Stimulated activated naive CD4-positive, alpha-beta T cell (primary cell): ENCODE measurements around the gene RANBP3.
A peak's percentile ranks its signal among the peaks of the same experiment; 100 is the strongest.

ENCODE experiments used
- DNase-seq, 6 experiments: peaks; one replicate each; lab custom pipeline; 2025; lab: John Stamatoyannopoulos, UW

RANBP3 gene

DNA sequence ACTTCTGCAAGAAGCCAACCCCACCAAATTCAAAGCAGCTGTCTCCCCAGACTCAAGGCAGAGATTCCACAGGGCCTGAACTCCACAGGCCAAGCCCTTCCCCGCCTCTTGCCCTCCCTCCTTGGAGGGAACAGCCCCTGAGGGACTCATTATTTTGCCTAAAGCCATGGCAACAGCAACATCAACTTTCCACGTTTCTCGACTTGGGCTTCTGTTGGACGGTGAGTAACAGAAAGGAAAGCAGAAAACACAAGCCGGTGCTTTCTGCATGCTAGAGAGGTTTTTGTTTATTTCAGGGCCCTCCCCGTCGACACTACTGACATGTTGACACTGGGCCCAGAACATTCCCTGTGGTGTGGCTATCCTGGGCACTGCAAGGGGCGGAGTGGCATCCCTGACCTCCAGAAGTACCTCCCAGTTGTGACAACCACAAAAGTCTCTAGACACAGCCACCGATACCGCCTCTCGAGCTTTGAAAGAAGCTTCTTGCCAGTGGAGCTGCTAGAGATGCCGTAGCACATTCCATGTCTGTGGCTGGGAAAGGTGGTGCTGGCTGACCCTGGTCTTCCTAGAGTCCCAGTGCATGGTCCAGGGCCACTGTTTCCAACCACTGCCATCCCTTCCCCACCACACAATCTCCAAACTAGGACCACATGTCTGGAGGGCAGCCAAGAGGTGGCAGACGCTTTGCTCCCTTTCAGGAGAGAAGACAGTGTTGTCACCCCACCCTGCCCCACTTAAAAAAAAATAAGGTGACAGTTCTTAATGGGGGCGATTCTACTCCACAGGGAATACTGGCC, 51.1 kb downstream of the RANBP3 start:
- DNase-seq: no peak

DNA sequence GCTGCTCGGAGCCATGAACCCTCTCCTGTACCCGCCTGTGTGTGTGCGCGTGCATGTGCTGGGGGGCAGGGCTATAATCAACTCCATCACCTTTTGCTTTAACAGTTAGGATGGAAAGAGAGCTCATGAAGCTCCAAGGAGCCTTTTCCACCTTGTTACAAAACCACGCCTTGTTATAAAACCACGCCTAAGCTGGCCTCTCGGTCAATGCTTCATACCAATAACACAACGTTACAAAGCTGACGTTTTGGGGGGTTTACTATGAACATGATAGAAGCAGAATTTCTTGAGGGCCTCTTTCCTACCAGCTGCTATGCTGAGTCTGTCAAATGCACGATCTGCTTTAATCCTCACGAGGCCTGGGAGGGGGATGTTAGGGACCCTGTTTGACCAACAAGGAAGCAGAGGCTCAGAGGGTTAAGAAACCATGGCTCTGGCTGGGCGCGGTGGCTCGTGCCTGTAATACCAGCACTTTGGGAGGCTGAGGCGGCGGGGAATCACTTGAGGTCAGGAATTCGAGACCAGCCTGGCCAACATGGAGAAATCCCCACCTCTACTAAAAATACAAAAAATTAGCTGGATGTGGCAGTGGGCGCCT, 52.0 kb downstream of the RANBP3 start:
- no peak for DNase-seq

DNA sequence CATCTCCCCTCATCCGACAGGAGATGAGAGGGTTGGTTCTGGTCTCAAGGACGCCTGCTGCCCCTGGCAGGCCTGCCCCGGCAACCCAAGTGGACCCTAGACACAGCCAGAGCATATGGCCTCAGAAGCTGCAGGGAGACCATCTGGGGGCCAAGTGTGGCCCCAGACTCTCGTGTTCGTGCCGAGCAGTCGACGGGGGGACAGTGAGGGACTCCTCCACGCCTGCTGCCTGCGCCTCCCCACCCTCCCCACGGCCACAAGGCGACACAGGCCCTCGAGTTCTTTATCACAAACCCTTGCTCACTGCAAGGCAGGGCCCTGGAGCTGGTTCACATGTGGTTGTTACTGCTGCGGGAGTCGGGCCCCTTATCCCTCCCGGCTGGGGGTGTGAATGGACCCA, 54.6 kb downstream of the RANBP3 start:
- no peak for DNase-seq

DNA sequence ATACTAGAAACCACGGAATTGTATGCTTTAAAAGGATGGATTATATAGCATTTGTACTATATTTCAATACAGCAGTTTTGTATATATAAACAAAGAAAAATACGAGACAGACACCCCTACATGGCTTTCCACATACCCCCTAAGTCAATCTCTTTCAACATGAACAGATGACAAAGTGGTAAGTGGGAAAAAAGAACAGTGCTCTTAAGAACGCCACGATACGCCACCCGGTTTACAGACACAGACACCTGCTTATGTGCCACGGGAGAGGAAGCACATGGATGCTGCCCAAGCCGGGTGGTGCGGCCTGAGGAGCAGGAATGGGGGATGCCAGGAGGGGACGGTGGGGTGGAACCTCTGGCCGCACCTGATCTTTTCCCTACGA, 55.8 kb downstream of the RANBP3 start:
- DNase-seq: no peak

DNA sequence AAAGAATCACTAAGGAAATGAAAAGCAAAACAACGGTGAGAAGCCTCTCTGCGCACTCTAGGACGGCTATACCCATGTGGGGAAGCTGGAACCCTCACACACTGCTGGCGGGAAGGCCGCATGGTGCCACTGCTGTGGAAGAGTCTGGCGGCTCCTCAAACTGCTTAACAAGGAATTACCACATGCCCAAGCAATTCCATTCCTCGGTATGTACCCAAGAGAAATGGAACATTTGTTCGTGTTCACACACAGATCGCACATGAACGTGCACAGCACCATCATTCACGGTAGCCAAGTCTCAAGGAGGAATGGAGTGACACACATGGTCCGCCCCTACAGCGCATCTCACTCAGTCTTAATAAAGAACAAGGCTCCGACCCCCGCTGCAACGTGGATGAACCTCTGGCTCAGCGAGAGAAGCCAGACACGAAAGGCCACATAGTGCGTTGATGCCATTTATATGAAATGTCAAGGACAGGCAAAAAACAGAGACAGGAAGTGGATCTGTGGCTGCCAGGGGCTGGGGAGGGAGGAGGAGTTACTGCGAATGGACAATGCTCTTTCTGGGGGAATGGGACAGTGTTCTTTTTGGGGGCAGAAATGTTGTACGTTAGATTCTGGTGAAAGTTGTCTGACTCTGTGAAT, 56.3 kb downstream of the RANBP3 start:
- DNase-seq: no peak

DNA sequence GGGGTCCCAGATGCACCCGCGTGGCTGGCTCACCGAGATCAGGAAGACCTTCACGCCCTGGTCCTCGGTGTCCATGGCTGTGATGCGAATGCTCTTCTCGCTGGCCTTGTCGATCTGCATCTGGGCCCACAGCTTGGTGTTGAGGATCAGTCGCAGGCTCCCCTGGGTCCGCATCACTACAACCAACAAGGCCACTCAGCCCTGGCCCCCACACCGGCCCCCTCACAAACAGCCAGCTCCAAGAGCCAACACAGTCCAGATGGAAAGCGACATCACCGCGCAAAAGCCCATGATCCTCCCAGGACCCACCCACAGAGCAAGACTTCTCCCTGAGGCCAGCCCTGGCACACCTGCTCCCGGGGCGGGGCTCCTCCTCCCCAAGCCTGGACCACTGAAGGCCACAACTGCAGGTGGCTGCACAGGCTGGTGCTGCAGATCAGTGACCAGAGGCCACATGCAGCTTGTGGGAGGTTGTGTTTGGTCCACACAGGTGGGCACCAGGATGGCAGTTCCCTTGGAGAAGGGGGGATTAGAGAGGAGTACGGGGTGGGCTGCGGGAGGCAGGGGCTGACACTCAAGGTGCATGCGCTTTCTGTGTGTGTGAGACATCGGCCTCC, 59.4 kb downstream of the RANBP3 start:
- DNase-seq: no peak

DNA sequence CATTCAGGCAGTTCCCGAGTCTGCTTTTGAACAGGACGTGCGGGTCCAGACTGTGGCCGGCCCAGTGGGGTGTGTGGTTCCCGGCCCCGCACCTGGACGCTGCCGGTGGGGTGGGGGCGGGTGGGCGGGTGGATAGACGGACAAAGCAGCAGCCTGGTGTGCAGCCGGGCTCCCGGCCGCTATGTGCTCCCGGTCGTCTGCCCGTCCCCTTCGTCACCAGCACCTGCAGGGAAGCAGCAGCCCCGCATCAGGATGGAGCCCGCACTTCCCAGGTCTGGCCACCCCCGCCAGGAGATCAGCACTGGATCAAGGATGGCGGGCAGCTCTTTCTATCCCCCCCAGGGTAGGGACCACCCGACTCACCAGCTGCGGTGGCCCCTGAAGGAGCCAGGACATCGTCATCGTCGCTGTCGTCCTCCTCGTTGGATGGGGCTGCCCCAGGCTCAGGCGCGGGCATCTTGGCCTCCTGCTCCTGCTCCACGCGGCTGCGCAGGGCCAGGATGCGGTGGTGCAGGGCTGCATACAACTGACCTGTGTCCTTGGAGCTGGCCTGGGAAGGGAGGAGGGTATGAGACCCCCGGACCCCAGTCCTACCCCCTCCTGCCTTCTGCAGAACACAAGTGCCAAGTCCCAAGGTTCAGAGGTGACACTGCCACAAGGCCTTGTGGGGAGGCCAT, 60.4 kb downstream of the RANBP3 start:
- no peak for DNase-seq

DNA sequence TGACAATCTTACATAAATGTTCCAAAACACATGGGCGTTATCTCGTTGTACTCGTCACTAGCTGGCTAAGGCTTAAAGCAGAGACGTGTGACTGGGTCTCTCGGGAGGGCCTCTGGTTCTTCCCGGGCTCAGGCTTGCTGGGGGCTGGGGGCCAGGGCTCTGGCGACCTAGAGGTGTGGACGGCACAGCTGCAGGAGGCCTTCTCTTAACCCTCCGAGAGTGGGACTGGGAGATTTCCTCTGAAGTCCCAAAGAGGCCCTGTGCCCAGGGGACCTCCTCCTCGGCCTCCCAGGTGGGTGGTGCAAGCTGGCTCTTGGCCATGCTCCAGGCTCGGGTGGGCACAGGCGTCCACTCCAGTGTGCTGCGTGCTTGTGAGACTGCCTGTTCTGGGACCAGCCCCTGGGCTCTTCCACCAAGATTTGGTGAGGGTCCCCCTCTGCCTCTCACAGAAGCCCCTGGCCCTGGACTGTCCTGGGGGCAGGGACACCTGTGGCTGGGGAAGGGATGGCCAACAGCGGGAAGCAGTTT, 61.7 kb downstream of the RANBP3 start:
- DNase-seq: no peak

DNA sequence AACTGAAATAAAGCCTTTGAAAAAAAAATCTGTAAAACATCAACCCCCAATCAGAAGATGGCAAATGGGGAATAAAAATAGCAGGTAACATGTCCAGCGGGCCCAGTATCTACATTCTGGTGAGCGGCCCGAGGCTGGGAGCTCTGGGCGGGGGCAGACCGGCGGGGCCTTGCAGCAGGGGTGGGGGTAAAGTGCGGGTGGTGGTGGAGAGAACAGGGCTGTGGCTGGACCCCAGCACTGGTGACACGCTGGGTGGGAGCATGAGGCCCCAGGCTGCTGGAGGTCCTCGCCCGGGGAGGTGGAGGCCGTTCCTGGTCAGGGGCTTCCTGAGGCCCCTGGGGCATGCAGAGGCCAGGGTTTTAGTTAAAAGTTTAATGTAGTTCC, 62.2 kb downstream of the RANBP3 start:
- DNase-seq: no peak

DNA sequence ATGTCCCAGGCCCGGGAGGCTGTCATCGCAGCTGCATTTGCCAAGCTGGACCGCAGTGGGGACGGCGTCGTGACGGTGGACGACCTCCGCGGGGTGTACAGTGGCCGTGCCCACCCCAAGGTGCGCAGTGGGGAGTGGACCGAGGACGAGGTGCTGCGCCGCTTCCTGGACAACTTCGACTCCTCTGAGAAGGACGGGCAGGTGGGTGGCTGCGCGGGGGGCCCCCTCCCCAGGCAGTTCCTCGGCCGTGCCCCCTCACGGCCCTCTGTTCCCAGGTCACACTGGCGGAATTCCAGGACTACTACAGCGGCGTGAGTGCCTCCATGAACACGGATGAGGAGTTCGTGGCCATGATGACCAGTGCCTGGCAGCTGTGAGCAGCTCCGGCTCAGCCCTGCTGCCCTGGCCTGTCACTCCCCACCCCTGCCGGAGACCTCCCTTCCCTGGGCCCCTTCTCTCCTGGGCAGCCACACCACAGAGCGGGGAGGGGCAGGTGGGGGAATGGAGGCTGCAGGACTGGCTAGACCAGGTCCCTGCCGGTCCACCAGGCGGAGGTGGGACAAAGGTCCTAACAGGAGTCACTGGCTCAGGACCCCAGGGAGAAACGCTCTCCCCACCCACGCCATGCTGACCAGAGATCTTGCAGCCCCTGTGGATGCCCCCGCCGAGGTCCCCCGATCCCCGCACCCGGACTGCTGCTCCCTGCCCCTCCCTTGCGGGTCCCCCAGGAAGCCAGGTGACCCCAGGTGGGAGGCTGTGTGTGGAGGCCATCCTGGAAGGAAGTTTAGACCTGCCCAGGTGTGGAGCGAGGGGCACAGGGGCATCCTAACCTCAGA, 62.8 kb downstream of the RANBP3 start:
- no peak for DNase-seq

DNA sequence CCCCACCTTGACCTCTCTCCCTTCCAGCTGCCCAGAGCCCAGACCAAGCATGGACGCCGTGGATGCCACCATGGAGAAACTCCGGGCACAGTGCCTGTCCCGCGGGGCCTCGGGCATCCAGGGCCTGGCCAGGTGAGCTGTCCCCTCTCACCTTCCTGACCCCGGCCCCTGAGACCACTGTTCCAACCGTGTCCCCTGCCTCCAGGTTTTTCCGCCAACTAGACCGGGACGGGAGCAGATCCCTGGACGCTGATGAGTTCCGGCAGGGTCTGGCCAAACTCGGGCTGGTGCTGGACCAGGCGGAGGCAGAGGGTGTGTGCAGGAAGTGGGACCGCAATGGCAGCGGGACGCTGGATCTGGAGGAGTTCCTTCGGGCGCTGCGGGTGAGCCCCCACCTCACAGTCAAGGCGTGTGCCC, 63.6 kb downstream of the RANBP3 start:
- no peak for DNase-seq

DNA sequence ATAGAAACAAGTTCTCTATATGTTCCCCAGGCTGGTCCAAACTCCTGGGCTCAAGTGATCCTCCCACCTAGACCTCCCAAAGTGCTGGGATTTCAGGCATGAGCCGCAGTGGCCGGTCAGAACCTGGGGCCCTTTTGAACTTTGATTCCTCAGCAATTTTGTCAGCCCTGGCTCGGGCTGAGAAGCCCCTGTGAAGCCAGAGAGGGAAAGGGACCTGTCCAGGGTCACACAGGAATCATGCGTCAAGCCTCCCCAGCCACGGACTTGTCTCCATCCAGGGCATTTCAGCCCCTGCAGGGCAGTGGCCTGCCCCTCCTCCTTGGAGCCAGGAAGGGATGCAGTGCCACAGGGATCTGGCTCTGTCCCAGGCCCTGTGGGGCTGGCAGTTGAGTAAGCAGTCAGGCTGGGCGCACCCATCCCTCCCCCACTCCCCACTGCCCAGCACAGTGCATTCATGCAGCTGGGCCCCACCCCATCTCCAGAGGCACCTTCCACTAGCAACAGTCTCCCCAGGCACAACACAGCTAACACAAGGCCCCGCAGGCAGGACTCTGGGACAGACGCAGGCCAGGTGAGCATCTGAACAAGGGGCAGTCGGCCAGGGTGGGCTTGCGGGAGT, 64.1 kb downstream of the RANBP3 start, which contains the start of gene CAPS:
Gene CAPS, plus strand, starts transcription at position 516 of the 619 bp plus-strand sequence. CDS start 153 bp downstream, outside the sequence.
- no peak for DNase-seq

DNA sequence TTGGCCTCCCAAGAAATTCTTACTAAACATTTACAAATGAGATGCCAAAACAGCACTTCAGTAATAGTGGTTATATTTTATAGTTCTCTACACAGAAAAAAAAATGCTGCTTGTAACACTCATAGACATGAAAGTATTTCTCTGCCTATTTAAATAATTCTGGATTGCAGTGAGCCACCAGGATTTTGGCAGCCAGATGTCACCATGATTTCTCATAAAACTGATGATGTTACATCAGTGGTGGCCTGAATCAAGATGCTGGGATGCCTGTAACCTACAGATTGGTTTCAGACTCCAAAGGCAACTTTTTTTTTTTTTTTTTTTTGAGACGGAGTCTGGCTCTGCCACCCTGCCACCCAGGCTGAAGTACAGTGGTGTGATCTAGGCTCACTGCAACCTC, 66.6 kb downstream of the RANBP3 start:
- DNase-seq: no peak

DNA sequence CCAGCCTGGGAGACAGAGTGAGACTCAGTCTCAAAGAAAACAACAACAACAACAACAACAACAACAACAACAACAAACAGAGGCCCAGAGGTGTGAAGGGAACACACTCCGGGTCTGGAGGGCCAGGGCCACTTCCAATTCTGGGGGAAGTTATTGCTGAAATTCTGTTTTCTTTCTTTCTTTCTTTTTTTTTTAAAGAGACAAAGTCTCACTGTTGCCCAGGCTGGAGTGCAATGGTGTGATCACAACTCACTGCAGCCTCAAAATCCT, 67.4 kb downstream of the RANBP3 start:
- no peak for DNase-seq

DNA sequence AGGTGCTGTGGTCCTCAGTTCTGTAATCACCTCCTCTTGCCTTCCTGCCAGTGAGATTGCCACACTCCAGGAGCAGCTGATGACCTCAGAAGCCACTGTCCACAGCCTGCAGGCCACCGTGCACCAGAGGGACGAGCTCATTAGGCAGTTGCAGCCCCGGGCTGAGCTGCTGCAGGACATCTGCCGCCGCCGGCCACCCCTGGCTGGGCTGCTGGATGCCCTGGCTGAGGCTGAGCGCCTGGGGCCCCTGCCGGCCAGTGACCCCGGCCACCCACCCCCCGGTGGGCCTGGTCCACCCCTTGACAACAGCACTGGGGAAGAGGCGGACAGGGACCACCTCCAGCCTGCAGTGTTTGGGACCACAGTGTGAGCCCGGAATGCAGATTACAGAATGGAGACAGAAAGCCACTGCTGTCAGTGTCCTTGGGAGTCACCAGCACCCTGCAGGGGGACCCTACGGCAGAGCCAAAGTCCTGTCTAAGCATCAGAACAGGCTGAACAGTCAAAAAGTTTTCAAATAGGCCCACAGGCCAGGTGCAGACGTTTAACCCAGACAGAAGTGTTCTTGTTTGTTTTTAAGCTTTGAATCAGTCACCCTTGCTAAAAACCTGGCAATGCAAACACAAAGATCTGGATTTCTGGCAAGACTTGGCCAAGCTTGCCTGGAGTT, 69.0 kb downstream of the RANBP3 start:
- DNase-seq: no peak

DNA sequence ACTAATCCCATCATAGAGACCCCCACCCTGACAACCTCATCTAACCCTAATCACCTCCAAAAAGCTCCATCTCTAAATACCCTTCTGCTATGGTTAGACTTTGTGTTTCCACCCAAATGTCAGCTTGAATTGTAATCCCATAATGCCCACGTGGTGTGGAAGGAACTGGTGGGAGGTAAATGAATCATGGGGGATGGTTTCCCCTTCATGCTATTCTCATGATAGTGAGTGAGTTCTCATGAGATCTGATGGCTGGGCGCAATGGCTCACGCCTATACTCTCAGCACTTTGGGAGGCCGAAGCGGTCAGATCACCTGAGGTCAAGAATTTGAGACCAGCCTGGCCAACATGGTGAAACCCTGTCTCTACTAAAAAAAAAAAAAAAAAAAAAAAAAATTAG, 70.7 kb downstream of the RANBP3 start:
- DNase-seq: no peak

DNA sequence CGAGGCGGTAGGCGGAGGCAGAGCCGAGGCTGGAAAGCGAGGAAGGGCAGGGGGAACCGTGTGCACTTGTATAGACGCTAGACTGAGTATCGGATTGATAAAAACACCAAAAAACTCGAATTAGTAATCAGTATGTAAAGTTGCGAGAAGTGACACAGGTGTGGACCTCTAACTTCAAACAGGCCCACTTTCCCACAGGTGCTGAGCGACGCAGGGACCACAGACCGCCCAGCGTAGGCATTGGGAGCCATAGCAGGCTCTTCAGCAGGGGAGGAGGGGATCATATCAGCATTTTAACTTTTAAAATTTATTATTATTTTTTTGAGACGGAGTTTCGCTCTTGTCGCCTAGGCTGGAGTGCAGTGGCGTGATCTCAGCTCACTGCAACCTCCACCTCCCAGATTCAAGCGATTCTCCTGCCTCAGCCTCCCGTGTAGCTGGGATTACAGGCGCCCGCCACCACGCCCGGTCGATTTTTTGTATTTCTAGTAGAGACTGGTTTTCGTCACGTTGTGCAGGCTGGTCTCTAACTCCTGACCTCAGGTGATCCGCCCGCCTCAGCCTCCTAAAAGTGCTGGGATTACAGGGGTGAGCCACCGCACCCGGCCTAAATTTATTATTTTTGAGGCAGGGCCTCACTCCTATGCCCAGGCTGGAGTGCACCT, 72.7 kb downstream of the RANBP3 start:
- peak in 2 of 6 experiments; percentile 27 to 37 for DNase-seq

DNA sequence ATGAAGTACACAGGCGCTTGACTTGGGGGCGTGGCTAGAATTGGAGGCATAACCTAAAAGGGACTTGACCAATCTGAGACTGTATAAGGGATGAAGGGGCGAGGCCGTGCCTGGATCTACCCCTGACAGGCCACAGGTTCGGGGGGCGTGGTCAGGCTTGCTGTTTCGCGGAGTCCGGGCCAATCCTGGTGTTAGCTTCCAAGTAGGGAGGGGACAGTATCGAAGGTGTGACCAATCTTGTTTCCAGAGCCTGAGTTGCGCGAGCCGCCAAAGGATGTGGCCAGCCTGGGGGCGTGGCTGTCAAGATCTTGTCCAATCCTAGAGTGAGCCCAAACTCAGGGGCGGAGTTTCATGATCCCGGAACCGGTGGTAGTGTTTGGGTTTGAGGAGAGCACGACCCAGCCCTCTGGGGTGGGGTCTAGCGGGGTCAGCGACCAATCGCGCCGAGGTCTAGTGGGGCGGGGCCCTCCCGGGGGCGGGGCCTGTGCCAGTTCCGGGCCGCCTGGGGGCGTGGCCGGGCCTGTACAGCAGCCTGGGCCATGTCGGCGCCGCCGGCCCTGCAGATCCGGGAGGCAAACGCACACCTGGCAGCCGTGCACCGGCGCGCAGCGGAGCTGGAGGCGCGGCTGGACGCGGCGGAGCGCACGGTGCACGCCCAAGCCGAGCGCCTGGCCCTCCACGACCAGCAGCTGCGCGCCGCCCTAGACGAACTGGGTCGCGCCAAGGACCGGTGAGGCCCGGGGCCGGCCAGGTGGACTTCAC, 73.4 kb downstream of the RANBP3 start, which contains the start of gene VMAC:
Gene VMAC, plus strand, starts transcription at position 521 of the 762 bp plus-strand sequence. Its CDS starts 19 bp downstream, at position 540.
- peak; percentile 100 for DNase-seq
